H1 (cell line): ENCODE measurements around the gene CCL28.

Experiments
- EP300 ChIP-seq, 2 experiments: IDR thresholded peaks; 1 replicate in 1 of 2; 2 replicates in 1 of 2; pipeline ENCODE4 v1.6.1; 2011 to 2012; ENCODE audit warnings: low read depth in 2 of 2, low read length in 2 of 2, mild to moderate bottlenecking in 2 of 2, borderline replicate concordance in 1 of 2, inconsistent platforms in 1 of 2, moderate library complexity in 1 of 2
- FOSL1 ChIP-seq: IDR thresholded peaks from 2 replicates; pipeline ENCODE4 v1.6.1; 2011; ENCODE audit warnings: mild to moderate bottlenecking, low read depth, low read length, moderate library complexity; ENCODE audit not compliant: insufficient read depth
- HDAC2 ChIP-seq, 2 experiments: fragments of 300-600 bp in 1 of 2; sonication (generic) in 1 of 2; IDR thresholded peaks; 2 replicates each; pipeline ENCODE4 v1.6.1; 2011 to 2012; ENCODE audit warnings: low read depth in 2 of 2, low read length in 2 of 2, mild to moderate bottlenecking in 2 of 2, moderate library complexity in 2 of 2, borderline replicate concordance in 1 of 2, inconsistent platforms in 1 of 2
- MAFK ChIP-seq: IDR thresholded peaks from 2 replicates; pipeline ENCODE4 v1.6.1; 2012; ENCODE audit warnings: low read depth, mild to moderate bottlenecking, improper control_type of control experiment, low read length
- POLR2A ChIP-seq, 2 experiments: IDR thresholded peaks; 1 replicate in 1 of 2; 2 replicates in 1 of 2; pipeline ENCODE4 v1.6.1; 2011; ENCODE audit warnings: low read depth in 2 of 2, low read length in 2 of 2, mild to moderate bottlenecking in 2 of 2; ENCODE audit errors: control extremely low read depth in 1 of 2
- POLR2AphosphoS5 ChIP-seq: IDR thresholded peaks from 2 replicates; pipeline ENCODE4 v1.6.1; 2011; ENCODE audit warnings: low read depth, low read length
- RXRA ChIP-seq: IDR thresholded peaks from 2 replicates; pipeline ENCODE4 v1.6.1; 2011; ENCODE audit warnings: low read depth, mild to moderate bottlenecking, low read length, moderate library complexity; ENCODE audit not compliant: insufficient read depth
- SIN3A ChIP-seq, 2 experiments: IDR thresholded peaks in 1 of 2; conservative IDR thresholded peaks in 1 of 2; 2 replicates each; pipeline ENCODE4 v1.6.1; 2011 to 2012; ENCODE audit warnings: low read length in 2 of 2, improper control_type of control experiment in 1 of 2, low read depth in 1 of 2, mild to moderate bottlenecking in 1 of 2
- TF ChIP-seq, protein P1 (sequence below), 3 experiments: IDR thresholded peaks; 1 replicate in 2 of 3; 2 replicates in 1 of 3; pipeline versions ENCODE4 v1.5.1 to v1.6.1; 2011; ENCODE audit warnings: low read length in 3 of 3, mild to moderate bottlenecking in 3 of 3, inconsistent platforms in 2 of 3, low read depth in 1 of 3, moderate library complexity in 1 of 3; ENCODE audit not compliant: insufficient read depth in 1 of 3; ENCODE audit errors: control extremely low read depth in 1 of 3

DNA sequence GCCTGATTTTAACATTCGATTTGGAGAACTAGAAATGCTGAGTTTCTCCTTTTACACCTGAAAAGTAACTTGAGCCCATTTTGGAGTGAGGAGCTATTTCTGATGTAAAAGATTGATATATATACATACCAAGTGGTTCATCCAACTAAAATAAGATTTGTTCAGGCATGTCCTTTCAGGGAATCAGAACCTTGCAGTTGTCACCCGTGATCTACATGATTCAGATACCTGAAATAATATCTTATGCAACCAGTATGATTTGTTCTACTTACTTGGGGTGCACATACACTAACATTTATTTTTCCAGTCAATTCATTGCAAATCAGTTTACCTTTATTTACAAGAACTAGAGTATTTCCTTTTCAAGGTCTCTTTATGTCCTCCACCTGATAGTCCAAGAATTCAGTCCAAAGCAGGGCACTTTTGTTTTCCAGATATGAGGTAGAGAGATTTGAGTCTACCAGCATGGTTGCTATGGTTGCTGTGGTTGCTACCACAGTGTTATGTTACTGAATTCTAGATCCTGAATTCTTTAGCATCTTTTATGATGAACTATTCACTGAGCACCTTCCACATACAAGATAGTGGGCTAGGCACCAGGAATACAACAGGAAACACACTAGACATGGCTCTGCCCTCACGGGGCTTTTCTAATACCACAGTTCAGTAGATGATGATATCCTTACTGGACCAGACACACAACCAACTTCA is 49.3 kb downstream of the CCL28 start:
- TF ChIP-seq, protein P1, sequence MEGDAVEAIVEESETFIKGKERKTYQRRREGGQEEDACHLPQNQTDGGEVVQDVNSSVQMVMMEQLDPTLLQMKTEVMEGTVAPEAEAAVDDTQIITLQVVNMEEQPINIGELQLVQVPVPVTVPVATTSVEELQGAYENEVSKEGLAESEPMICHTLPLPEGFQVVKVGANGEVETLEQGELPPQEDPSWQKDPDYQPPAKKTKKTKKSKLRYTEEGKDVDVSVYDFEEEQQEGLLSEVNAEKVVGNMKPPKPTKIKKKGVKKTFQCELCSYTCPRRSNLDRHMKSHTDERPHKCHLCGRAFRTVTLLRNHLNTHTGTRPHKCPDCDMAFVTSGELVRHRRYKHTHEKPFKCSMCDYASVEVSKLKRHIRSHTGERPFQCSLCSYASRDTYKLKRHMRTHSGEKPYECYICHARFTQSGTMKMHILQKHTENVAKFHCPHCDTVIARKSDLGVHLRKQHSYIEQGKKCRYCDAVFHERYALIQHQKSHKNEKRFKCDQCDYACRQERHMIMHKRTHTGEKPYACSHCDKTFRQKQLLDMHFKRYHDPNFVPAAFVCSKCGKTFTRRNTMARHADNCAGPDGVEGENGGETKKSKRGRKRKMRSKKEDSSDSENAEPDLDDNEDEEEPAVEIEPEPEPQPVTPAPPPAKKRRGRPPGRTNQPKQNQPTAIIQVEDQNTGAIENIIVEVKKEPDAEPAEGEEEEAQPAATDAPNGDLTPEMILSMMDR (IDR thresholded peaks at IDR 0.05; ENCODE audit: control extremely low read depth in 1 of 3, insufficient read depth in 1 of 3, low read depth in 1 of 3, low read length in 3 of 3) = no peak
- TF ChIP-seq POLR2AphosphoS5 = no peak
- TF ChIP-seq FOSL1 = no peak
- TF ChIP-seq POLR2A (IDR thresholded peaks at IDR 0.05; ENCODE audit: control extremely low read depth in 1 of 2, low read depth in 2 of 2, low read length in 2 of 2) = no peak
- TF ChIP-seq RXRA = no peak
- no peak for TF ChIP-seq SIN3A (conservative IDR thresholded peaks at IDR 0.05 in 1 of 2, IDR thresholded peaks at IDR 0.05 in 1 of 2; ENCODE audit: low read depth in 1 of 2, low read length in 2 of 2)
- TF ChIP-seq MAFK = no peak
- TF ChIP-seq EP300 (IDR thresholded peaks at IDR 0.05; ENCODE audit: borderline replicate concordance in 1 of 2, low read depth in 2 of 2, low read length in 2 of 2) = no peak
- no peak for TF ChIP-seq HDAC2 (IDR thresholded peaks at IDR 0.05; ENCODE audit: borderline replicate concordance in 1 of 2, low read depth in 2 of 2, low read length in 2 of 2)
